HEK293T (cell line): ENCODE measurements around the gene PLA2G4D.

Experiments
- CTCF ChIA-PET: fragments of 350-600 bp; formaldehyde crosslinking; extraction: SDS; loops from one replicate; lab custom pipeline; 2021; ENCODE audit warnings: antibody characterized with exemption, inconsistent platforms; lab: Yijun Ruan, JAX
- POLR2A ChIA-PET: fragments of 350-600 bp; formaldehyde crosslinking; extraction: SDS; loops from one replicate; lab custom pipeline; 2020; ENCODE audit warnings: antibody characterized with exemption, inconsistent platforms; lab: Yijun Ruan, JAX
- DNase-seq: peaks from one replicate; pipeline ENCODE4 v3.0.0; 2012; ENCODE audit warnings: mixed read lengths; ENCODE audit errors: extremely low spot score
- ARNT ChIP-seq: fragments of 450-650 bp; IDR thresholded peaks from 2 replicates; pipeline ENCODE4 v1.6.1; 2017; ENCODE audit warnings: mild to moderate bottlenecking
- BHLHE40 ChIP-seq: fragments of 450-650 bp; IDR thresholded peaks from 2 replicates; pipeline ENCODE4 v1.6.1; 2016; ENCODE audit warnings: mild to moderate bottlenecking, moderate library complexity, borderline replicate concordance
- CTBP1 ChIP-seq: fragments of 450-650 bp; IDR thresholded peaks from 2 replicates; pipeline ENCODE4 v1.6.1; 2016; ENCODE audit warnings: borderline replicate concordance
- ELF4 ChIP-seq: fragments of 450-650 bp; IDR thresholded peaks from 2 replicates; pipeline ENCODE4 v1.6.1; 2017; ENCODE audit warnings: antibody characterized with exemption
- FOXA1 ChIP-seq: fragments of 450-650 bp; IDR thresholded peaks from 2 replicates; pipeline ENCODE4 v1.6.1; 2016; ENCODE audit warnings: mild to moderate bottlenecking
- FOXK2 ChIP-seq: fragments of 450-650 bp; IDR thresholded peaks from 2 replicates; pipeline ENCODE4 v1.6.1; 2016; ENCODE audit warnings: mild to moderate bottlenecking
- FOXM1 ChIP-seq: fragments of 450-650 bp; IDR thresholded peaks from 2 replicates; pipeline ENCODE4 v1.6.1; 2017; ENCODE audit warnings: mild to moderate bottlenecking, borderline replicate concordance
- HDGF ChIP-seq: fragments of 450-650 bp; IDR thresholded peaks from 2 replicates; pipeline ENCODE4 v1.6.1; 2017; ENCODE audit warnings: antibody characterized with exemption, borderline replicate concordance
- L3MBTL2 ChIP-seq: fragments of 450-650 bp; conservative IDR thresholded peaks from 2 replicates; pipeline ENCODE4 v1.6.1; 2016; ENCODE audit warnings: mild to moderate bottlenecking
- LEF1 ChIP-seq: fragments of 450-650 bp; IDR thresholded peaks from 2 replicates; pipeline ENCODE4 v1.6.1; 2017; ENCODE audit warnings: mild to moderate bottlenecking, borderline replicate concordance
- NFRKB ChIP-seq: fragments of 450-650 bp; IDR thresholded peaks from 2 replicates; pipeline ENCODE4 v1.6.1; 2016; ENCODE audit warnings: mild to moderate bottlenecking, moderate library complexity
- SP1 ChIP-seq: fragments of 450-650 bp; IDR thresholded peaks from 2 replicates; pipeline ENCODE4 v1.6.1; 2017
- SUZ12 ChIP-seq: fragments of 450-650 bp; IDR thresholded peaks from 2 replicates; pipeline ENCODE4 v1.6.1; 2016; ENCODE audit warnings: mild to moderate bottlenecking
- TARDBP ChIP-seq: fragments of 450-650 bp; IDR thresholded peaks from 2 replicates; pipeline ENCODE4 v1.6.1; 2016
- ZNF384 ChIP-seq: fragments of 450-650 bp; IDR thresholded peaks from 2 replicates; pipeline ENCODE4 v1.6.1; 2016
- TF ChIP-seq, protein P1 (sequence below): fragments of 450-650 bp; IDR thresholded peaks from 2 replicates; pipeline ENCODE4 v1.6.1; 2016

The PLA2G4D gene

DNA sequence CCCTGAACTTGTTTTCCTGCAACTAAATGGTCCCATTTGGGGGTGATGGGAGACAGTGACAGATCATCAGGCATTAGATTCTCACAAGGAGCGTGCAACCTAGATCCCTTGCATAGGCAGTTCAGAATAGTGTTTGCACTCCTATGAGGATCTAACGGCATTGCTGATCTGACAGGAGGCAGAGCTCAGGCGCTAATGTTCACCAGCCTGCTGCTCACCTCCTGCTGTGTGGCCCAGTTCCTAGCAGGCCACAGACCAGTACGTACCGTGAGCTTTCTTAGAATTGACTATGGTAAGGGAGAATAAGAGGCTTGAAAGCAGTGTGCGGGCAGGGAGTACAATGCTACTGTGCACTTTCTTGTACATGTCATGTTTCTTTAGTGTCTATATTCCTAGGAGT, 56.0 kb downstream of the PLA2G4D start:
- ChIA-PET CTCF (no interaction called here), POLR2A (no interaction called here)
- DNase-seq = no peak
- TF ChIP-seq ELF4 (no peak), NFRKB (no peak)

DNA sequence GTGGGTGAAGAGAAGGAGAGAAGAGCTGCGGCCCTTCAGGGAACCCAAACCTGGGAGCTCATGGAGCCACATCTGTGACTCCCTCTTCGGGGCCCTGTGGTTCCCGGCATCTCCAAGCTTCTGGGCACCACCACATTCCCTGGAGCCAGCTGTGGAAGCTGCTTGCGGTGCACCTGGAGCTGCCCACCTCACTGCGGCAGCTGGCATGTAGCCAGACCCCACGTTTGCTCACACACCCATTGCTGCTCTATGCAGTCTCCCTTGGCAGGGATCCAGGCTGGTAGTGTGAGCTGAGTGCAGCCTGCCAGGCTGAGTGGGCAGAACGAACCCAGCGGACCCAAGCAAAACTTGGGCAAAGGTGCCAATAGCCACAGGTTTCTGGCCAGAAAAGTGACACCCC, 56.7 kb downstream of the PLA2G4D start:
- POLR2A ChIA-PET = no interaction called here
- CTCF ChIA-PET = no interaction called here
- TF ChIP-seq SP1 = no peak
- TF ChIP-seq SUZ12 = no peak
- no peak for TF ChIP-seq FOXA1
- no peak for TF ChIP-seq ARNT
- TF ChIP-seq ZNF384 = no peak
- TF ChIP-seq TARDBP = no peak
- TF ChIP-seq FOXK2 = no peak
- TF ChIP-seq, protein P1, sequence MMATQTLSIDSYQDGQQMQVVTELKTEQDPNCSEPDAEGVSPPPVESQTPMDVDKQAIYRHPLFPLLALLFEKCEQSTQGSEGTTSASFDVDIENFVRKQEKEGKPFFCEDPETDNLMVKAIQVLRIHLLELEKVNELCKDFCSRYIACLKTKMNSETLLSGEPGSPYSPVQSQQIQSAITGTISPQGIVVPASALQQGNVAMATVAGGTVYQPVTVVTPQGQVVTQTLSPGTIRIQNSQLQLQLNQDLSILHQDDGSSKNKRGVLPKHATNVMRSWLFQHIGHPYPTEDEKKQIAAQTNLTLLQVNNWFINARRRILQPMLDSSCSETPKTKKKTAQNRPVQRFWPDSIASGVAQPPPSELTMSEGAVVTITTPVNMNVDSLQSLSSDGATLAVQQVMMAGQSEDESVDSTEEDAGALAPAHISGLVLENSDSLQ = no peak
- TF ChIP-seq NFRKB = no peak
- no peak for TF ChIP-seq LEF1
- no peak for TF ChIP-seq BHLHE40
- TF ChIP-seq ELF4 = no peak
- no peak for TF ChIP-seq HDGF
- TF ChIP-seq FOXM1 = no peak
- no peak for TF ChIP-seq CTBP1
- TF ChIP-seq L3MBTL2 = no peak
- no peak for DNase-seq

DNA sequence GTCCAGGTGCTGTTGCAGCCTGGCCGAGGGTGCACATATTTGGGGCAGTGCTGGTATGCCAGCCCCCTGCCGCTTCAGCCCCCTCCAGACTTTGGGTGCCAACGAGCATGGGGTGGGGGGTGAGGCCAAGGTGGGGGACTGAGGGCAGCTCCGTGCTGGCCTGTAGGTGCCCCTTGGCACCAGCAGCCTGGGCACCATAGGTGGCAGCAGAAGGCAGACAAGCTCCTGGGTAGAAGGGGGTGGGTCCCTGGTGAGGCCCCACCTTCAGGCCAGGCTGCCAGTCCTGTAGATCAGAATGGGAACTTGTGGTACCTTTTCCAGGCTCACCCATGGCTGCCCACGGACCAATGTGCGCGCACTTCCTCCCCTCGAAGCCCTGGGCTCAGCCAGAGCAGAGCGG, 57.4 kb downstream of the PLA2G4D start:
- POLR2A ChIA-PET = no interaction called here
- CTCF ChIA-PET = no interaction called here
- no peak for DNase-seq
- no peak for TF ChIP-seq HDGF
- TF ChIP-seq, protein P1 = no peak
- no peak for TF ChIP-seq FOXA1
- TF ChIP-seq CTBP1 = no peak

DNA sequence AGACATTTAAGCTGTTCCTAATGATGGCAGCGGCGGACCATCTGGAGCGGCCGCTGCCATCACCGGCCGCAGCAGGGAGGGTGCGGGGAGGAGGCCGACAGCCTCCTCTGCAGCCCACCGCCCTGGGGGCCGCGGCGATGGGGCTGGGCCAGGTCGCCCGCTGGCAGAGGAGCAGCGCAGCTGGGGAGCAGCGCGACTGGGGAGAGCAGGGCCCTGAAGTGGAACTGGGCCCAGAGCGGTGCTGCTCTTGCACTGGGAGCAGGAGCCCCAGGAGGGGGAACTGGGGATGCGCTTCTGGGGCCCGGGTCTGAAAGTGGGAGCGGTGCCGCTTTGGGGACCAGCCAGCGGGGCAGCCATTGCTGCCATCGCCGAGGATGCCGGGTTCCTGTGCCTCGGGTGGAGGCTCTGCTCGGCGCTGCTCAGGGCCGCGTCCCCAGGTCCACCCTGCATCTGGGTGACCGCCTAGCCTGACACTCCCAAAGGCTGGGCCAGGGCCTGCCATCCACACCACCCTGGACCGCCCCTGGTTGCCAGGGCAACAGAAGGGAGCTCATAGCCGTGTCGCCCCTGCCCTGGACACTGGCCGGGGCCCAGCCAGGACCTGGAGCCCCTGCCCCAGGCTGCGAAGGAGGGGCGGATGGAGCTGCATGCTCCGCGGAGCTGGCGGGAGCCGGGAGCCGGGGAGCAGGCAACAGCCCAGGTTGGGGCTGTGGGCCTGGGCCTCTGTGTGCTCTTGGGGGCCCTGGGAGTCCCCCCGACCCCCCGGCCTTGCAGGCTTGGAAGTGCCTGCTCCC, 58.1 kb downstream of the PLA2G4D start:
- no peak for DNase-seq
- TF ChIP-seq LEF1 (no peak), CTBP1 (no peak), HDGF (no peak), SUZ12 (no peak), FOXM1 (no peak), ELF4 (no peak), NFRKB (no peak), L3MBTL2 (no peak), TARDBP (no peak), FOXA1 (no peak), FOXK2 (no peak), BHLHE40 (no peak), ARNT (no peak), SP1 (no peak), ZNF384 (no peak)
- TF ChIP-seq, protein P1 = no peak
- CTCF ChIA-PET = no interaction called here
- POLR2A ChIA-PET = no interaction called here

DNA sequence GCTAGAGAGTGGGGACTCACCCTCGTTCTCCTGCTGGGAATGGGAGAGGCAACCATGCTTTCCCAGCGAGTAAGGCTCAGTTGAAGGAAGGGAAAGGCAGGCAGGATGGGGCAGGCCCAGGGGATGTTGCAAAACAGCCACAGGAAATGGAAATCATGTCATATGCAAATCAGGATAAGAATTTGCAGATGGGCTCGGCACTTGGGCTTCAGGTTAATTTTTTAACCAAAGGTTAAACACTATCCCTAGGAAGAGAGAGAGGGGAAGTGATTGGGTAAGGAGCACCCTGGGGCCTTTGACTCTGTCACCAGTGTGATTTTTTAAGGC, 59.0 kb downstream of the PLA2G4D start:
- POLR2A ChIA-PET = no interaction called here
- TF ChIP-seq SP1 = no peak
- no peak for TF ChIP-seq FOXK2
- TF ChIP-seq ZNF384 = no peak
- CTCF ChIA-PET = no interaction called here
- DNase-seq = no peak

DNA sequence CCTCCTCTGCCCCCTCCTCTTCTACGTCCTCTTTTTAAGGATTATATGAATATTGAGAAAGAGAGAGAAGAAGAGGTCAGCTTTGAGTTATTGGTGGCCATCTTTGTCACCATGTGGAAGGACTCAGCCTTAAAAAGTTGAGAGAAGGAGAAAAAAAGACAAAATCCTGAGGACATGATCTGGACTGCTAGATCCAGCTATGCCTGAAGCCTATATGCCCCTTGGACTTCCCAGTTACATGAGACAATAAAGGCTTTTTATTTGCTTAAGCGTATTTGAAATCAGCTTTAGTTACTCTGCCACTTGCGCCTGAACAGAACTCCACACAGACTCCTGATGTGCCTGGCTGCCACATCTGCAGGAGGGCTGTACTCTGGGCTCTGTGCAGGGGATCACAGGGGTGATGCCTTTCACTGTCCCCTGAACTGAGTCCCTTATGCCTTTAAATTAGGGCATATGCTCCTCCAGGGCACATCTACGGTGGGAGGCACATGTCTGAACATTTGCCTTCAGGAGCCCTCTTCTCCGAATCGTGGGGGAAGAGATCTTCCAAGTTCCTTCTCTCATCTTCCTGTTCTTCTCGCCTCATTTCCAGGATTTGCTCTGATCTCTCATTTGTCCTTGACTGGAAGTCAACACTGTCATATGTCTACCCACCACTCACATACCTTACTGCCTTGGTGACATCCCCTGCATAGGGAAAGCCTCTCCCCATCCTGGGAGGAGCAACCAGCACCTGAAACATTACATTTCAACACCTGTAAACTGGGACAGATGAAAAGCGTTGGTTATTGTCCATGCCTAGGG, 59.5 kb downstream of the PLA2G4D start:
- TF ChIP-seq FOXM1 = no peak
- no peak for TF ChIP-seq FOXK2
- no peak for TF ChIP-seq TARDBP
- no peak for TF ChIP-seq CTBP1
- no peak for TF ChIP-seq FOXA1
- TF ChIP-seq LEF1 = no peak
- no peak for TF ChIP-seq NFRKB
- TF ChIP-seq ARNT = no peak
- CTCF ChIA-PET = no interaction called here
- no peak for DNase-seq
- POLR2A ChIA-PET = no interaction called here
